Endothelial cell of umbilical vein (primary cell): ENCODE measurements around the gene IGSF1. TPM values are rescaled to one million over a fixed set of nuclear protein-coding genes. Genes with fewer than 3 reads are reported as not detected.

Experiments
- BruUV-seq: library from RNA; stranded (reverse); fragments of 400-500 nt; replicated peaks from 2 replicates; lab custom pipeline; 2021; lab: Mats Ljungman, UMichigan
- CTCF ChIA-PET: fragments of 300-600, 350-600 bp; sonication (Branson Sonifier 250); formaldehyde crosslinking; loops from one replicate; lab custom pipeline; 2021; ENCODE audit warnings: antibody characterized with exemption, inconsistent platforms; lab: Charles Lee
- POLR2A ChIA-PET: fragments of 300-600, 350-600 bp; sonication (Branson Sonifier 250); formaldehyde crosslinking; loops from one replicate; lab custom pipeline; 2021; ENCODE audit warnings: antibody characterized with exemption, inconsistent platforms; lab: Charles Lee
- DNase-seq: peaks from one replicate; pipeline ENCODE4 v3.0.0-alpha.2; 2011; ENCODE audit warnings: low read depth, low spot score
- FAIRE-seq: peaks from 2 replicates; lab custom pipeline; 2011; peaks lifted over from hg19 to GRCh38; lab: Jason Lieb, UNC
- H2AFZ ChIP-seq: 2 replicates; pipeline ENCODE4 v1.6.0; 2012; ENCODE audit warnings: low read depth, low read length, control low read depth, inconsistent platforms
- H3K27ac ChIP-seq: 2 replicates; pipeline ENCODE4 v1.5.1; 2011; ENCODE audit warnings: low read depth, mild to moderate bottlenecking, control low read depth, low read length, moderate library complexity; ENCODE audit not compliant: insufficient read depth
- H3K27me3 ChIP-seq, 2 experiments: 2 replicates each; pipeline versions ENCODE4 v1.6.0 to v1.6.1; 2011; ENCODE audit warnings: low read length in 2 of 2, mixed read lengths in 1 of 2; ENCODE audit not compliant: control insufficient read depth in 2 of 2, insufficient read depth in 2 of 2
- H3K36me3 ChIP-seq, 2 experiments: 2 replicates in 1 of 2; 3 replicates in 1 of 2; pipeline ENCODE4 v1.5.1; 2011; ENCODE audit warnings: low read length in 2 of 2, mild to moderate bottlenecking in 1 of 2, moderate library complexity in 1 of 2; ENCODE audit not compliant: control insufficient read depth in 2 of 2, insufficient read depth in 2 of 2; ENCODE audit errors: extremely low read depth in 1 of 2
- H3K4me1 ChIP-seq: 3 replicates; pipeline ENCODE4 v1.5.1; 2011; ENCODE audit warnings: mild to moderate bottlenecking, low read length; ENCODE audit not compliant: control insufficient read depth, insufficient read depth; ENCODE audit errors: extremely low read depth
- H3K4me2 ChIP-seq: 2 replicates; pipeline ENCODE4 v1.6.1; 2011; ENCODE audit warnings: low read length, control low read depth, mixed read lengths; ENCODE audit not compliant: insufficient read depth
- H3K4me3 ChIP-seq, 3 experiments: fragments of 200-600 bp in 1 of 3; sonication (generic), shearing (Covaris generic) in 1 of 3; replicated peaks in 1 of 3; 2 replicates each; pipeline ENCODE4 v1.5.1; 2011 to 2016; ENCODE audit warnings: control low read depth in 3 of 3, low read length in 3 of 3, mild to moderate bottlenecking in 2 of 3, inconsistent platforms in 1 of 3, low read depth in 1 of 3, moderate library complexity in 1 of 3; ENCODE audit not compliant: insufficient read depth in 1 of 3
- H3K79me2 ChIP-seq: 2 replicates; pipeline ENCODE4 v1.6.0; 2012; ENCODE audit warnings: low read length, inconsistent platforms; ENCODE audit not compliant: control insufficient read depth, insufficient read depth
- H3K9ac ChIP-seq: replicated peaks from 2 replicates; pipeline ENCODE3; 2011; ENCODE audit warnings: low read length, control low read depth; ENCODE audit not compliant: insufficient read depth; ENCODE audit errors: extremely low read depth
- H3K9me1 ChIP-seq: replicated peaks from 3 replicates; pipeline ENCODE4 v1.6.0; 2011; ENCODE audit warnings: mild to moderate bottlenecking, low read length; ENCODE audit not compliant: control insufficient read depth, insufficient read depth; ENCODE audit errors: extremely low read depth
- H3K9me3 ChIP-seq: replicated peaks from 2 replicates; pipeline ENCODE4 v1.5.1; 2012; ENCODE audit warnings: low read length, inconsistent platforms; ENCODE audit not compliant: control insufficient read depth, insufficient read depth
- H4K20me1 ChIP-seq: replicated peaks from 2 replicates; pipeline ENCODE3; 2011; ENCODE audit warnings: mild to moderate bottlenecking, low read length; ENCODE audit not compliant: control insufficient read depth, insufficient read depth; ENCODE audit errors: extremely low read depth
- CTCF ChIP-seq, 2 donors: IDR thresholded peaks; 1 replicate in 1 of 2; 2 replicates in 1 of 2; pipeline ENCODE4 v1.5.1; 2011; ENCODE audit warnings: low read length in 2 of 2, mild to moderate bottlenecking in 2 of 2, moderate library complexity in 2 of 2, control low read depth in 1 of 2, inconsistent platforms in 1 of 2, low read depth in 1 of 2; ENCODE audit not compliant: insufficient read depth in 1 of 2; ENCODE audit errors: extremely low read depth in 1 of 2
- EZH2 ChIP-seq: IDR thresholded peaks from 2 replicates; pipeline ENCODE4 v1.6.1; 2012; ENCODE audit warnings: borderline replicate concordance, low read depth, mild to moderate bottlenecking, moderate library complexity, low read length, inconsistent platforms; ENCODE audit not compliant: severe bottlenecking
- FOS ChIP-seq: IDR thresholded peaks from 2 replicates; pipeline ENCODE4 v1.6.1; 2011; ENCODE audit warnings: mild to moderate bottlenecking, low read length, moderate library complexity, borderline replicate concordance; ENCODE audit not compliant: insufficient read depth
- GATA2 ChIP-seq: IDR thresholded peaks from 2 replicates; pipeline ENCODE4 v1.7.0; 2011; ENCODE audit warnings: low read depth, mild to moderate bottlenecking, moderate library complexity, mixed read lengths, low read length; ENCODE audit not compliant: insufficient read length, insufficient read depth
- JUN ChIP-seq: IDR thresholded peaks from 2 replicates; pipeline ENCODE4 v1.6.1; 2011; ENCODE audit warnings: borderline replicate concordance, low read depth; ENCODE audit not compliant: insufficient read length, insufficient read depth
- MAX ChIP-seq: IDR thresholded peaks from 2 replicates; pipeline ENCODE4 v1.6.1; 2011; ENCODE audit not compliant: insufficient read depth, insufficient read length
- MYC ChIP-seq: IDR thresholded peaks from one replicate; pipeline ENCODE4 v1.6.1; 2011; ENCODE audit warnings: mild to moderate bottlenecking, low read depth, low read length
- POLR2A ChIP-seq: IDR thresholded peaks from 2 replicates; pipeline ENCODE4 v1.6.1; 2012; ENCODE audit warnings: low read depth, mild to moderate bottlenecking, control low read depth, low read length
- POLR2AphosphoS5 ChIP-seq: IDR thresholded peaks from 2 replicates; pipeline ENCODE4 v1.6.1; 2012; ENCODE audit warnings: low read depth, mild to moderate bottlenecking, control low read depth, low read length, moderate library complexity; ENCODE audit not compliant: insufficient read depth
- dilution Hi-C: fragments of 300-500 bp; cut with MboI; formaldehyde crosslinking; loops from one replicate; pipeline ENCODE4 v1.15.0; 2019; ENCODE audit warnings: low sequenced_read_pairs; ENCODE audit not compliant: extremely low pct_ligation_motif_present
- intact Hi-C: fragments of 100-400 bp; cut with micrococcal nuclease; formaldehyde crosslinking; loops from one replicate; pipeline ENCODE4 v1.10.0; 2022
- polyA plus RNA-seq, 4 experiments: library from polyadenylated mRNA; depleted of rRNA in 3 of 4; stranded (reverse) in 3 of 4; unstranded in 1 of 4; fragments of >200 nt; gene quantifications; 2 replicates each; pipeline versions ENCODE4 v1.2.1 to v1.2.3, GENCODE V29; 2011 to 2012; ENCODE audit warnings: missing spikeins in 1 of 4
- total RNA-seq: library from RNA; stranded (reverse); gene quantifications from 2 replicates; pipeline ENCODE4 v1.2.3, GENCODE V29; 2021

IGSF1 gene
- total and polyA plus RNA-seq, 2 donors (not counting 3 experiments of a cell fraction or from before 2014, with no cell fraction given): not detected

- Histone ChIP-seq H4K20me1 (no peaks in the 10 kb centered on the region), H3K9me1 (no peaks in the 10 kb centered on the region), H2AFZ (no peak overlapping the region), H3K27ac (no peak overlapping the region), H3K4me2 (no peak overlapping the region), H3K9ac (no peak overlapping the region), H3K79me2 (no peaks in the 10 kb centered on the region), H3K4me1 (no peaks in the 10 kb centered on the region), H3K9me3 (no peaks in the 10 kb centered on the region), H3K27me3 (no peaks in the 10 kb centered on the region), H3K4me3 (no peak overlapping the region), H3K36me3 (no peaks in the 10 kb centered on the region)
- POLR2A ChIA-PET: no interaction called here
- dilution Hi-C loops: no loop called here
- CTCF ChIA-PET: no interaction called here
- DNase-seq: no peak
- BruUV-seq: no TSS peak
- no peak for FAIRE-seq
- intact Hi-C loops: no loop called here
- TF ChIP-seq POLR2A: no peak
- TF ChIP-seq EZH2: no peak
- no peak for TF ChIP-seq POLR2AphosphoS5
- no peak for TF ChIP-seq GATA2
- no peak for TF ChIP-seq FOS
- no peak for TF ChIP-seq CTCF (IDR thresholded peaks at IDR 0.05; ENCODE audit: extremely low read depth in 1 of 2, insufficient read depth in 1 of 2, low read depth in 1 of 2, low read length in 2 of 2)
- no peak for TF ChIP-seq JUN
- no peak for TF ChIP-seq MYC
- no peak for TF ChIP-seq MAX
These were observed 8.9 kb upstream of the IGSF1 start for GRCh38 chrX:131298036-131298435.
